HG03066 (cell line): ENCODE data around the gene KLHL33.

Experiments
- ATAC-seq: cut with Tn5 transposase; IDR thresholded peaks from one replicate; pipeline ENCODE4 v1.9.1; 2021; ENCODE audit warnings: low read depth; ENCODE audit not compliant: unreplicated experiment

The KLHL33 gene

GRCh38 chr14:20376071-20376588 is 59.8 kb downstream of the KLHL33 start:
- no peak for ATAC-seq
